Hepatocyte (in vitro differentiated cells): ENCODE results near the gene CD82. TPM values are rescaled to one million over a fixed set of nuclear protein-coding genes. Genes with fewer than 3 reads are reported as not detected.
A peak's percentile ranks its signal among the peaks of the same experiment; 100 is the strongest.

Experiments
- DNase-seq: peaks from one replicate; pipeline ENCODE4 v3.0.0-alpha.2; 2016; ENCODE audit warnings: low spot score
- H2AFZ ChIP-seq: fragments of 200-600 bp; sonication (generic); 2 replicates; pipeline ENCODE4 v1.6.0; 2016; ENCODE audit warnings: antibody characterized with exemption, mild to moderate bottlenecking
- H3K27ac ChIP-seq: fragments of 200-600 bp; sonication (generic); 2 replicates; pipeline ENCODE4 v1.5.1; 2016; ENCODE audit warnings: mild to moderate bottlenecking
- H3K27me3 ChIP-seq: fragments of 200-600 bp; sonication (generic); 2 replicates; pipeline ENCODE4 v1.6.1; 2016
- H3K36me3 ChIP-seq: fragments of 200-600 bp; sonication (generic); replicated peaks from 2 replicates; pipeline ENCODE4 v1.5.1; 2016; ENCODE audit warnings: low read depth; ENCODE audit not compliant: insufficient read depth
- H3K4me1 ChIP-seq: fragments of 200-600 bp; sonication (generic); 2 replicates; pipeline ENCODE4 v1.5.1; 2016; ENCODE audit warnings: mild to moderate bottlenecking, moderate library complexity; ENCODE audit not compliant: insufficient read depth
- H3K4me2 ChIP-seq: fragments of 200-600 bp; sonication (generic); 2 replicates; pipeline ENCODE4 v1.6.0; 2016
- H3K4me3 ChIP-seq: fragments of 200-600 bp; sonication (generic); 2 replicates; pipeline ENCODE4 v1.5.1; 2016; ENCODE audit warnings: mild to moderate bottlenecking
- H3K79me2 ChIP-seq: fragments of 200-600 bp; sonication (generic); 2 replicates; pipeline ENCODE4 v1.6.0; 2017; ENCODE audit warnings: mild to moderate bottlenecking
- H3K9me2 ChIP-seq: fragments of 200-600 bp; sonication (generic); replicated peaks from 2 replicates; pipeline ENCODE4 v1.6.0; 2017; ENCODE audit warnings: mild to moderate bottlenecking; ENCODE audit not compliant: insufficient read depth
- H3K9me3 ChIP-seq: fragments of 200-600 bp; sonication (generic); 2 replicates; pipeline ENCODE4 v1.5.1; 2016; ENCODE audit warnings: low read depth, mild to moderate bottlenecking
- H4K20me1 ChIP-seq: fragments of 200-600 bp; sonication (generic); 2 replicates; pipeline ENCODE4 v1.6.0; 2016; ENCODE audit warnings: mild to moderate bottlenecking; ENCODE audit not compliant: insufficient read depth, poor library complexity, severe bottlenecking
- CTCF ChIP-seq: fragments of 200-600 bp; sonication (generic); IDR thresholded peaks from 2 replicates; pipeline ENCODE4 v1.5.1; 2016; ENCODE audit warnings: antibody characterized with exemption, mild to moderate bottlenecking; ENCODE audit not compliant: poor library complexity
- EZH2 ChIP-seq: fragments of 200-600 bp; sonication (generic); IDR thresholded peaks from 2 replicates; pipeline ENCODE4 v1.6.1; 2016; ENCODE audit warnings: antibody characterized with exemption, mild to moderate bottlenecking, borderline replicate concordance
- EZH2phosphoT487 ChIP-seq: fragments of 200-600 bp; sonication (generic); IDR thresholded peaks from one replicate; pipeline ENCODE4 v1.6.1; 2018; ENCODE audit warnings: antibody characterized with exemption, mild to moderate bottlenecking, low read depth, moderate library complexity; ENCODE audit not compliant: unreplicated experiment, severe bottlenecking
- WGBS: methylation state at CpG from one replicate; pipeline ENCODE4 v1.1.6; 2016; ENCODE audit warnings: low lambda C conversion rate; ENCODE audit errors: missing lambda C conversion rate; 5-methylcytosine and 5-hydroxymethylcytosine counted together
- polyA plus RNA-seq: library from polyadenylated mRNA; unstranded; fragments of >200 nt; fragmentation: Nextera tagmentation; extraction: Ambion mirVana; gene quantifications from 2 replicates; pipeline ENCODE4 v1.2.1, GENCODE V29; 2016
- total RNA-seq: library from RNA; depleted of rRNA; stranded (reverse); fragments of >200 nt; gene quantifications from 2 replicates; pipeline ENCODE4 v1.2.3, GENCODE V29; 2014

Gene CD82
- total and polyA plus RNA-seq, 2 experiments from 2014 or later = 38.7 to 157 TPM

- H2AFZ ChIP-seq = no peak overlapping the region
- H3K4me3 ChIP-seq = no peak overlapping the region
- no peak overlapping the region for H3K27ac ChIP-seq
- H3K4me2 ChIP-seq = no peak overlapping the region
- TF ChIP-seq CTCF (no peak), EZH2 (no peak), EZH2phosphoT487 (no peak)
- H3K4me1 ChIP-seq = peaks cover 18% of the 10 kb centered on the region
- H3K9me2 ChIP-seq = no peaks in the 10 kb centered on the region
- H3K9me3 ChIP-seq = no peaks in the 10 kb centered on the region
- H3K27me3 ChIP-seq = no peaks in the 10 kb centered on the region
- no peaks in the 10 kb centered on the region for H3K79me2 ChIP-seq
- 98% methylated on average over 8 of the region's 8 CpGs for WGBS
- no peaks in the 10 kb centered on the region for H3K36me3 ChIP-seq
- H4K20me1 ChIP-seq = no peaks in the 10 kb centered on the region
- no peak for DNase-seq
These were observed 64.4 kb downstream of the CD82 start for GRCh38 chr11:44629732-44630345.

GRCh38 chr11:44630511-44631210 is 65.2 kb downstream of the CD82 start:
- Histone ChIP-seq H3K4me2 (no peak overlapping the region), H3K9me3 (no peaks in the 10 kb centered on the region), H3K9me2 (no peaks in the 10 kb centered on the region), H3K27ac (no peak overlapping the region), H4K20me1 (no peaks in the 10 kb centered on the region), H3K4me3 (no peak overlapping the region), H3K79me2 (no peaks in the 10 kb centered on the region), H2AFZ (no peak overlapping the region), H3K4me1 (peaks cover 24% of the 10 kb centered on the region), H3K27me3 (no peaks in the 10 kb centered on the region), H3K36me3 (no peaks in the 10 kb centered on the region)
- TF ChIP-seq CTCF = no peak
- no peak for TF ChIP-seq EZH2
- no peak for TF ChIP-seq EZH2phosphoT487
- 90% methylated on average over 7 of the region's 7 CpGs for WGBS
- peak; percentile 2 for DNase-seq

GRCh38 chr11:44631831-44632230 is 66.4 kb downstream of the CD82 start:
- H4K20me1 ChIP-seq = no peaks in the 10 kb centered on the region
- H3K79me2 ChIP-seq = no peaks in the 10 kb centered on the region
- no peak for DNase-seq
- no peak overlapping the region for H3K27ac ChIP-seq
- no peak overlapping the region for H3K4me3 ChIP-seq
- no peak overlapping the region for H3K4me2 ChIP-seq
- no peaks in the 10 kb centered on the region for H3K27me3 ChIP-seq
- H3K9me2 ChIP-seq = no peaks in the 10 kb centered on the region
- no peaks in the 10 kb centered on the region for H3K9me3 ChIP-seq
- 81% methylated on average over 6 of the region's 6 CpGs for WGBS
- no peak for TF ChIP-seq EZH2
- TF ChIP-seq EZH2phosphoT487 = no peak
- TF ChIP-seq CTCF = no peak
- H3K4me1 ChIP-seq = peaks cover 24% of the 10 kb centered on the region
- no peaks in the 10 kb centered on the region for H3K36me3 ChIP-seq
- H2AFZ ChIP-seq = no peak overlapping the region
